Caco-2 (cell line): ENCODE measurements around the gene ZNF146. TPM values are rescaled to one million over a fixed set of nuclear protein-coding genes. Genes with fewer than 3 reads are reported as not detected.
"Not testable (repeated sequence)": the region's sequence is repeated elsewhere in the genome, so short reads cannot be mapped to it uniquely, and the experiment has no call there.

Source experiments
- BruUV-seq: library from RNA; stranded (reverse); fragments of 400-500 nt; replicated peaks from 2 replicates; lab custom pipeline; 2021; lab: Mats Ljungman, UMichigan
- CTCF ChIA-PET: fragments of 300-600 bp; sonication (Branson Sonifier 250); formaldehyde crosslinking; loops from one replicate; lab custom pipeline; 2022; ENCODE audit warnings: antibody characterized with exemption; lab: Charles Lee
- POLR2A ChIA-PET: fragments of 300-600 bp; sonication (Branson Sonifier 250); formaldehyde crosslinking; loops from one replicate; lab custom pipeline; 2022; ENCODE audit warnings: antibody characterized with exemption; lab: Charles Lee
- DNase-seq, 2 experiments: peaks; one replicate each; pipeline versions ENCODE4 v3.0.0 to v3.0.0-alpha.2; 2020 to 2022
- H3K27me3 ChIP-seq: replicated peaks from 2 replicates; pipeline ENCODE4 v1.6.0; 2011; ENCODE audit warnings: low read length; ENCODE audit not compliant: control insufficient read depth, insufficient read depth
- H3K36me3 ChIP-seq: 2 replicates; pipeline ENCODE4 v1.5.1; 2011; ENCODE audit warnings: low read length; ENCODE audit not compliant: control insufficient read depth, insufficient read depth
- H3K4me1 ChIP-seq: fragments of 250-450 bp; sonication (Bioruptor Pico); 2 replicates; pipeline ENCODE4 v1.5.1; 2020; ENCODE audit warnings: mild to moderate bottlenecking
- H3K4me3 ChIP-seq: 2 replicates; pipeline ENCODE4 v1.5.1; 2011; ENCODE audit warnings: low read depth, mild to moderate bottlenecking, control low read depth, low read length
- H3K9me3 ChIP-seq: fragments of 250-450 bp; sonication (Bioruptor Pico); 2 replicates; pipeline ENCODE4 v1.5.1; 2020; ENCODE audit warnings: mild to moderate bottlenecking, moderate library complexity
- H3K27ac Mint-ChIP-seq: one replicate; pipeline ENCODE4 v1.8.0; 2022; ENCODE audit warnings: mixed read lengths; ENCODE audit not compliant: unreplicated experiment
- H3K27me3 Mint-ChIP-seq: one replicate; pipeline ENCODE4 v1.8.0; 2022; ENCODE audit warnings: mixed read lengths; ENCODE audit not compliant: insufficient read depth, unreplicated experiment
- H3K36me3 Mint-ChIP-seq: one replicate; pipeline ENCODE4 v1.8.0; 2022; ENCODE audit warnings: mild to moderate bottlenecking, mixed read lengths; ENCODE audit not compliant: insufficient read depth, unreplicated experiment
- H3K4me1 Mint-ChIP-seq: one replicate; pipeline ENCODE4 v1.8.0; 2022; ENCODE audit warnings: low read depth, mixed read lengths; ENCODE audit not compliant: unreplicated experiment
- H3K4me3 Mint-ChIP-seq: one replicate; pipeline ENCODE4 v1.8.0; 2022; ENCODE audit warnings: mild to moderate bottlenecking, moderate library complexity, mixed read lengths; ENCODE audit not compliant: unreplicated experiment
- H3K9me3 Mint-ChIP-seq: one replicate; pipeline ENCODE4 v1.8.0; 2022; ENCODE audit warnings: mixed read lengths; ENCODE audit not compliant: unreplicated experiment
- intact Hi-C: fragments of 100-400 bp; cut with micrococcal nuclease; formaldehyde crosslinking; loops from one replicate; pipeline ENCODE4 v1.10.0; 2022; ENCODE audit not compliant: unreplicated experiment
- total RNA-seq: library from RNA; stranded (reverse); gene quantifications from 2 replicates; pipeline ENCODE4 v1.2.3, GENCODE V29; 2022
- TF ChIP-seq, protein P1 (sequence below), 2 experiments: fragments of 200-600 bp in 1 of 2; IDR thresholded peaks; 1 replicate in 1 of 2; 2 replicates in 1 of 2; pipeline versions ENCODE4 v1.5.1 to v1.8.0; 2011 to 2022; ENCODE audit warnings: antibody characterized with exemption in 1 of 2, control low read depth in 1 of 2, inconsistent platforms in 1 of 2, low read depth in 1 of 2, low read length in 1 of 2, mild to moderate bottlenecking in 1 of 2, moderate library complexity in 1 of 2; ENCODE audit not compliant: insufficient read depth in 1 of 2, severe bottlenecking in 1 of 2, unreplicated experiment in 1 of 2

The ZNF146 gene
- total RNA-seq, 1 experiment from 2014 or later = 76.4 TPM

DNA sequence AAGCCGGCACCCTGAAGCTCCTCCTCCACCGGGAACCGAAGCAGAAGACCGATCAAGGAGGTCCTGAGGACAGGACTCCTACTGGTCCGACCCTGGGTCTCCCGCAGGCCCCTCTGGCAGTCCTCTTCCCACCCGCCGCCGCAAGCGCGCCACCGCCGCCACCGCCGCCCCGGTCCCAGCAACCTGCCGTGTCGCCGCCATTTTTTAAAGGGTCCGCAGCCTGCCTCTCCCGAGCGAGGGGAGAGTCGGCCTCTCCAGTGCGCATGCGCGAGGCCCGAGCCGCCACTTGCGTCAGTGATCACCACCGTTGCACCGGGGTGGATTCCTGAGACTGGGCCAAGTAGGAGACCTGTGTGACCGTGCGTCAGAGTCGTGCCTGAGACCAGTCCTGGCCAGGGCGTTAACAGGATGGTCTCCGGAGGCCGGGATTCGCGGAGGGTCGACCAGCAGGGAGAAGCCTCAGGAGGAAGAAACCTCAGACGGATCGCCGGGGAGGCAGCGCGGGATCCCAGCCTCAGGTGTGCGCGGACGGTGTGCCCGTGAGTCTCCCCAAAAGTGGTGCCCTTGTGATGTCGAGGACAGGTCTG is 51.6 kb downstream of the ZNF146 start:
- H3K4me1 Mint-ChIP-seq = no peaks in the 10 kb centered on the region
- Histone ChIP-seq H3K4me1 (no peaks in the 10 kb centered on the region), H3K36me3 (no peaks in the 10 kb centered on the region), H3K27me3 (no peaks in the 10 kb centered on the region), H3K4me3 (no peak overlapping the region), H3K9me3 (no peaks in the 10 kb centered on the region)
- POLR2A ChIA-PET = no interaction called here
- H3K4me3 Mint-ChIP-seq = no peak overlapping the region
- intact Hi-C loops = no loop called here
- H3K27me3 Mint-ChIP-seq = peaks cover 10% of the 10 kb centered on the region
- no peak overlapping the region for H3K27ac Mint-ChIP-seq
- peaks cover 32% of the 10 kb centered on the region for H3K9me3 Mint-ChIP-seq
- no peaks in the 10 kb centered on the region for H3K36me3 Mint-ChIP-seq
- TF ChIP-seq, protein P1, sequence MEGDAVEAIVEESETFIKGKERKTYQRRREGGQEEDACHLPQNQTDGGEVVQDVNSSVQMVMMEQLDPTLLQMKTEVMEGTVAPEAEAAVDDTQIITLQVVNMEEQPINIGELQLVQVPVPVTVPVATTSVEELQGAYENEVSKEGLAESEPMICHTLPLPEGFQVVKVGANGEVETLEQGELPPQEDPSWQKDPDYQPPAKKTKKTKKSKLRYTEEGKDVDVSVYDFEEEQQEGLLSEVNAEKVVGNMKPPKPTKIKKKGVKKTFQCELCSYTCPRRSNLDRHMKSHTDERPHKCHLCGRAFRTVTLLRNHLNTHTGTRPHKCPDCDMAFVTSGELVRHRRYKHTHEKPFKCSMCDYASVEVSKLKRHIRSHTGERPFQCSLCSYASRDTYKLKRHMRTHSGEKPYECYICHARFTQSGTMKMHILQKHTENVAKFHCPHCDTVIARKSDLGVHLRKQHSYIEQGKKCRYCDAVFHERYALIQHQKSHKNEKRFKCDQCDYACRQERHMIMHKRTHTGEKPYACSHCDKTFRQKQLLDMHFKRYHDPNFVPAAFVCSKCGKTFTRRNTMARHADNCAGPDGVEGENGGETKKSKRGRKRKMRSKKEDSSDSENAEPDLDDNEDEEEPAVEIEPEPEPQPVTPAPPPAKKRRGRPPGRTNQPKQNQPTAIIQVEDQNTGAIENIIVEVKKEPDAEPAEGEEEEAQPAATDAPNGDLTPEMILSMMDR (IDR thresholded peaks at IDR 0.05; ENCODE audit: insufficient read depth in 1 of 2, low read depth in 1 of 2, low read length in 1 of 2, severe bottlenecking in 1 of 2, unreplicated experiment in 1 of 2) = no peak
- no peak for DNase-seq
- BruUV-seq = no TSS peak
- CTCF ChIA-PET = no interaction called here

DNA sequence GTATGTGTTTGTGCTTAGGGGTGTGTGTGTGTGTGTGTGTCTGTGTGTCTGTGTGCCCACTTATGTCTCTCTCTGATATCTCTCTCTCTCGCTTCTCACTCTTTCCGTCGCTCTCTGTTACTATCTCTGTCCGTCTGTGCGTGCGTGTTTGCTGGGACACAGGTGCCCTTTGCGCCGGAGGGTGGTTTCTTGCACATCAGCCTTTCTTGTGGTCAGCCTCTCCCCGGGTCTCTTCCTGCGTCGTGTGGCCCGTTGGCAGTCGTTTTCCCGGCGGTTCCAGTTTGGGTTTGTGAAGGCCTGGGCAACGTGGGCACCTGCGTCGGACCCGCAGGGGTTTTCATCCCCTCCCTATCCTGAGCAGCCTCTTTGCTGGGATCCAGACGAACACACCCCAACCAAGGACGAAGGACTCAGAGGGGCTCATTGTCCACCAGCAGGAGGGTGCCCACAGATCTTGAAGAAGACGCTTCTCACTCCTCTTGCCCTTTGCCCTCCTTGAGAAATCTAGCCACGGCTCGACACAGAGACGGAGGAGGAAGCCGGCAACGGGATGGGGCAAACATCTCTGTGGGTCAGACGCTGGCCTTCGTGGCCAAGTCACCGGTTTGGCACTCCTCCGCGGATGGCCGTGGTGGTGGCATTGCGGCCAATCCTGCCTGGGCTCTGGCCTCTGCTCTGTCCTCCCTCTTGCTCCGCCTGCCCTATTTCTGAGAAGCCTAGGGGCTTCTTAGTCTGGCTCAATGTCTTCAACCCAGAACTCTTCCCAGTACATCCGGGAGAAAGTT is 52.3 kb downstream of the ZNF146 start:
- no peaks in the 10 kb centered on the region for H3K36me3 Mint-ChIP-seq
- TF ChIP-seq, protein P1 (IDR thresholded peaks at IDR 0.05; ENCODE audit: insufficient read depth in 1 of 2, low read depth in 1 of 2, low read length in 1 of 2, severe bottlenecking in 1 of 2, unreplicated experiment in 1 of 2) = no peak
- no peak overlapping the region for H3K4me3 Mint-ChIP-seq
- ChIA-PET CTCF (no interaction called here), POLR2A (no interaction called here)
- intact Hi-C loops = no loop called here
- Histone ChIP-seq H3K27me3 (no peaks in the 10 kb centered on the region), H3K4me3 (no peak overlapping the region), H3K4me1 (no peaks in the 10 kb centered on the region), H3K9me3 (no peaks in the 10 kb centered on the region), H3K36me3 (no peaks in the 10 kb centered on the region)
- BruUV-seq = no TSS peak
- no peaks in the 10 kb centered on the region for H3K4me1 Mint-ChIP-seq
- DNase-seq = no peak
- H3K27me3 Mint-ChIP-seq = peaks cover 10% of the 10 kb centered on the region
- H3K9me3 Mint-ChIP-seq = peaks cover 32% of the 10 kb centered on the region
- H3K27ac Mint-ChIP-seq = no peak overlapping the region

DNA sequence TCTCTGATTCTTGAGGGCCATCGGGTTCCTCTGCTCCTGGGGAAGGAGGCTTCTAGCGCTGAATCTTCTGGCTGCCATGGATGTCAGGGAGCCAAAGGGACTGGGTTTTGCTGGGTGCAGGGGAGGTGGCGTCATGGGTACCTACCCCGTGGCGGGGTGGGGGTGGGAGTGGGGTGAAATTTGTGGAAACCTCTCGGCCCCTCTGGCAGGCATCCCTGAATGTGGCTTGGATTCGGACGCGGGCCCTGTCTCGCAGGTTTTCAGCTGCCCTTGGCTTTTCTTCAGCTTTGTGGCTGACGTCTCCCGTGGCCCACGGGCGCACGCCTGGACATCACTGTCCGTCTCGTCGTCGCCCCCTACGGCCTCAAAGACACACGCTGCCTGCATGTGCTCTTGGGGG is 53.2 kb downstream of the ZNF146 start:
- H3K4me1 ChIP-seq, H3K4me3 Mint-ChIP-seq, BruUV-seq, H3K4me3 ChIP-seq, H3K9me3 ChIP-seq, CTCF ChIA-PET, DNase-seq, H3K27me3 Mint-ChIP-seq, H3K36me3 Mint-ChIP-seq, H3K36me3 ChIP-seq, intact Hi-C loops, H3K27ac Mint-ChIP-seq, H3K4me1 Mint-ChIP-seq, POLR2A ChIA-PET, H3K27me3 ChIP-seq: not testable (repeated sequence)
- H3K9me3 Mint-ChIP-seq = peaks cover 29% of the 10 kb centered on the region

DNA sequence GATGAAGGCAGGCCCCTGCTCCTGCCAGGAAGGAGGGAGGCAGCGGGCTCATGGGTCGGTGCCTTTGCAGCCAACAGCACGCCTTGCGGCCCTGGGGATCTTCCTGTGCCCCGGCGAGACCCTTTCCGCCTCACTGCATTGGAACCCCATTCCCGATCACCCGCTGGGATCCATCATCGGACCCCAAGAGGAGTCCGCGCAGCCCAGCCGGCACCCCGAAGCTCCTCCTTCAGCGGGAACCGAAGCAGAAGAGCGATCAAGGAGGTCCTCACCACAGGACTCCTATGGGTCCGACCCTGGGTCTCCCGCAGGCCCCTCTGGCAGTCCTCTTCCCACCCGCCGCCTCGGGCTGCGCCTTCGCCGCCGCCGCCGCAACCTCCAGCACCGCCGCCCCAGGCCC is 53.7 kb downstream of the ZNF146 start:
- H3K9me3 ChIP-seq, DNase-seq, POLR2A ChIA-PET, intact Hi-C loops, H3K27me3 ChIP-seq, CTCF ChIA-PET, H3K4me3 ChIP-seq, H3K27ac Mint-ChIP-seq, H3K36me3 ChIP-seq, H3K36me3 Mint-ChIP-seq, H3K4me1 Mint-ChIP-seq, H3K4me1 ChIP-seq, BruUV-seq, H3K27me3 Mint-ChIP-seq, H3K4me3 Mint-ChIP-seq: not testable (repeated sequence)
- peaks cover 24% of the 10 kb centered on the region for H3K9me3 Mint-ChIP-seq

DNA sequence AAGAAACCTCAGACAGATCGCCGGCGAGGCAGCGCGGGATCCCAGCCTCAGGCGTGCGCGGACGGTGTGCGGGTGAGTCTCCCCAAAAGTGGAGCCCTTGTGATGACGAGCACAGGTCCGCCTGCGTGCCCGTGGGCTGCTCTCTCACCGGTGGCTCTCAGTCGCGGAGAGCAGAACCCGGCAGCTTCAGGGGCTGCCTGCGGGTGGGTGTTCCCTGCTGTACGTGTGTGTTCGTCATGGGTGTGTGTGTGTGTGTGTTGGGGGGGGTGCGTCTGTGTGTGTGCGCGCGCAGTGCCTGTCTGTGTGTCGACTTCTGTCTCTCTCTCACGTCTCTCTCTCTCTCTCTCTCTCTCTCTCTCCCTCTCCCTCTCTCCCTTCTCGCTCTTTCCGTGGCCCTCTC is 54.4 kb downstream of the ZNF146 start:
- BruUV-seq, CTCF ChIA-PET, intact Hi-C loops, H3K36me3 Mint-ChIP-seq, H3K4me1 ChIP-seq, H3K9me3 ChIP-seq, H3K4me3 Mint-ChIP-seq, H3K27ac Mint-ChIP-seq, H3K27me3 Mint-ChIP-seq, H3K4me3 ChIP-seq, POLR2A ChIA-PET, DNase-seq, H3K27me3 ChIP-seq, H3K4me1 Mint-ChIP-seq, H3K36me3 ChIP-seq: not testable (repeated sequence)
- H3K9me3 Mint-ChIP-seq = peaks cover 17% of the 10 kb centered on the region
